Right renal pelvis (tissue), 4 donors: ENCODE measurements around the gene PRKCA. TPM values are rescaled to one million over a fixed set of nuclear protein-coding genes. Genes with fewer than 3 reads are reported as not detected.

ENCODE experiments used
- DNase-seq, 4 donors: peaks; one replicate each; pipeline ENCODE4 v3.0.0-alpha.2; 2013; ENCODE audit warnings: low read depth in 4 of 4, low spot score in 3 of 4, missing footprints in 1 of 4
- polyA plus RNA-seq, 4 donors: library from polyadenylated mRNA; unstranded; fragments of 120-200 nt; gene quantifications; one replicate each; pipeline ENCODE4 v1.2.1, GENCODE V29; 2013; ENCODE audit not compliant: insufficient read length in 4 of 4

The PRKCA gene
- polyA plus RNA-seq, 4 donors: 20.9 to 25.9 (median 24.5) TPM

GRCh38 chr17:66805567-66805966 is 503.2 kb downstream of the PRKCA start:
- no peak for DNase-seq

- DNase-seq: no peak
Measured at GRCh38 chr17:66807182-66807581, 504.8 kb downstream of the PRKCA start.

- DNase-seq: no peak
Measured at GRCh38 chr17:66809408-66809807, 507.0 kb downstream of the PRKCA start.

- DNase-seq: no peak
Measured at GRCh38 chr17:66810951-66811682, 508.7 kb downstream of the PRKCA start.

- DNase-seq: no peak
Measured at GRCh38 chr17:66811683-66812054, 509.3 kb downstream of the PRKCA start.

- no peak for DNase-seq
Measured at GRCh38 chr17:66812571-66812970, 510.2 kb downstream of the PRKCA start.

- DNase-seq: no peak
Measured at GRCh38 chr17:66813296-66813695, 510.9 kb downstream of the PRKCA start.

- DNase-seq: no peak
Measured at GRCh38 chr17:66814026-66814425, 511.6 kb downstream of the PRKCA start.

- no peak for DNase-seq
Measured at GRCh38 chr17:66814570-66814969, 512.2 kb downstream of the PRKCA start.

GRCh38 chr17:66817750-66818149 is 515.3 kb downstream of the PRKCA start:
- no peak for DNase-seq

- DNase-seq: no peak
Measured at GRCh38 chr17:66819466-66819865, 517.1 kb downstream of the PRKCA start.

- no peak for DNase-seq
Measured at GRCh38 chr17:66822009-66822408, 519.6 kb downstream of the PRKCA start.

- no peak for DNase-seq
Measured at GRCh38 chr17:66826856-66827255, 524.4 kb downstream of the PRKCA start.

- peak; percentile 69 to 78 (median 72) for DNase-seq
Measured at GRCh38 chr17:66829386-66829864, 527.0 kb downstream of the PRKCA start.

GRCh38 chr17:66829883-66830282 is 527.5 kb downstream of the PRKCA start:
- DNase-seq: no peak

GRCh38 chr17:66830451-66830850 is 528.0 kb downstream of the PRKCA start:
- no peak for DNase-seq

- no peak for DNase-seq
Measured at GRCh38 chr17:66831383-66832210, 529.2 kb downstream of the PRKCA start.

- DNase-seq: no peak
Measured at GRCh38 chr17:66833201-66833600, 530.8 kb downstream of the PRKCA start.

- no peak for DNase-seq
Measured at GRCh38 chr17:66834426-66834918, 532.1 kb downstream of the PRKCA start.

- peak in 1 of 4 donors; percentile 16 for DNase-seq
Measured at GRCh38 chr17:66834919-66835454, 532.6 kb downstream of the PRKCA start, which contains the start of gene CACNG5. CACNG5 (plus strand) TSS chr17:66835117; CDS start chr17:66877333, 42,216 bp downstream.

- no peak for DNase-seq
Measured at GRCh38 chr17:66835476-66835875, 533.1 kb downstream of the PRKCA start.
